ENCODE measurements around the gene MTUS2.

The MTUS2 gene

GRCh38 chr13:29117663-29118062 lies 297.5 kb downstream of the MTUS2 start:
- no peak for DNase-seq (ENCODE audit: extremely low spot score)
- TF ChIP-seq CTCF (IDR thresholded peaks at IDR 0.05; ENCODE audit: control extremely low read depth, extremely low read depth, low read depth, missing control alignments): no peak
- CTCF ChIA-PET: interaction anchor here (1.5 kb wide), 1 partner anchor 132 kb away, joined by 4 read pairs; no protein-coding TSS in a partner anchor
- POLR2A ChIA-PET: no interaction called here

GRCh38 chr13:29118471-29118870 lies 298.3 kb downstream of the MTUS2 start:
- CTCF ChIA-PET: interaction anchor here (1.5 kb wide), 1 partner anchor 131 kb away, joined by 4 read pairs; no protein-coding TSS in a partner anchor
- DNase-seq (ENCODE audit: extremely low spot score): no peak
- TF ChIP-seq CTCF (IDR thresholded peaks at IDR 0.05; ENCODE audit: control extremely low read depth, extremely low read depth, low read depth, missing control alignments): no peak
- POLR2A ChIA-PET: no interaction called here

- CTCF ChIA-PET: interaction anchor here (1.0 to 2.0 kb wide), 4 partner anchors 10 to 22 kb away, joined by 3 to 6 read pairs (median 4); no protein-coding TSS in a partner anchor
Measured at GRCh38 chr13:29125191-29125933, 305.2 kb downstream of the MTUS2 start.

GRCh38 chr13:29125934-29126424 lies 305.8 kb downstream of the MTUS2 start:
- CTCF ChIA-PET: interaction anchor here (1.0 to 2.0 kb wide), 6 partner anchors 11 to 23 kb away, joined by 3 to 6 read pairs (median 4); no protein-coding TSS in a partner anchor
- no peak for TF ChIP-seq CTCF (IDR thresholded peaks at IDR 0.05; ENCODE audit: control extremely low read depth, extremely low read depth, low read depth, missing control alignments)
- POLR2A ChIA-PET: no interaction called here
- peak; percentile 44 for DNase-seq (ENCODE audit: extremely low spot score)

More at GRCh38 chr13:29125191-29125933, 305.2 kb downstream of the MTUS2 start:
- POLR2A ChIA-PET: no interaction called here
- no peak for TF ChIP-seq CTCF (IDR thresholded peaks at IDR 0.05; ENCODE audit: control extremely low read depth, extremely low read depth, low read depth, missing control alignments)
- peak; percentile 30 for DNase-seq (ENCODE audit: extremely low spot score)

GRCh38 chr13:29129616-29130015 lies 309.5 kb downstream of the MTUS2 start:
- TF ChIP-seq CTCF (IDR thresholded peaks at IDR 0.05; ENCODE audit: control extremely low read depth, extremely low read depth, low read depth, missing control alignments): no peak
- ChIA-PET POLR2A (no interaction called here), CTCF (no interaction called here)
- peak; percentile 15 for DNase-seq (ENCODE audit: extremely low spot score)

- CTCF ChIA-PET: interaction anchor here (0.8 kb wide), 1 partner anchor 13 kb away, joined by 3 read pairs; no protein-coding TSS in a partner anchor
- POLR2A ChIA-PET: no interaction called here
- no peak for DNase-seq (ENCODE audit: extremely low spot score)
- no peak for TF ChIP-seq CTCF (IDR thresholded peaks at IDR 0.05; ENCODE audit: control extremely low read depth, extremely low read depth, low read depth, missing control alignments)
Measured at GRCh38 chr13:29131159-29131558, 311.0 kb downstream of the MTUS2 start.

Measured in GM10248 (cell line).